H1 (cell line): ENCODE results near the gene ARRDC1. TPM values are rescaled to one million over a fixed set of nuclear protein-coding genes. Genes with fewer than 3 reads are reported as not detected.

Experiments
- CTCF ChIA-PET: fragments of 300-600 bp; sonication (Branson Sonifier 250); formaldehyde crosslinking; loops from one replicate; lab custom pipeline; 2021; ENCODE audit not compliant: partially characterized antibody; lab: Charles Lee
- POLR2A ChIA-PET: fragments of 300-600 bp; sonication (Branson Sonifier 250); formaldehyde crosslinking; loops from one replicate; lab custom pipeline; 2021; ENCODE audit warnings: inconsistent platforms; ENCODE audit not compliant: partially characterized antibody; lab: Charles Lee
- DNase-seq, 2 experiments: peaks; one replicate each; pipeline versions ENCODE4 v3.0.0 to v3.0.0-alpha.2; 2010 to 2022; ENCODE audit warnings: low spot score in 2 of 2, low read depth in 1 of 2, mixed read lengths in 1 of 2
- FAIRE-seq: peaks from 2 replicates; lab custom pipeline; 2011; peaks lifted over from hg19 to GRCh38; lab: Jason Lieb, UNC
- H2AFZ ChIP-seq: 2 replicates; pipeline ENCODE4 v1.8.1; 2012; ENCODE audit warnings: low read length, inconsistent platforms
- H2AK5ac ChIP-seq: 2 replicates; pipeline ENCODE4 v1.6.1; 2013; ENCODE audit warnings: low read depth, low read length
- H2BK120ac ChIP-seq: replicated peaks from 2 replicates; pipeline ENCODE3; 2013; ENCODE audit warnings: low read depth, low read length, inconsistent platforms
- H2BK12ac ChIP-seq: 2 replicates; pipeline ENCODE4 v1.6.1; 2013; ENCODE audit warnings: low read depth, low read length
- H2BK15ac ChIP-seq: 2 replicates; pipeline ENCODE4 v1.6.1; 2013; ENCODE audit warnings: low read length
- H2BK20ac ChIP-seq: 2 replicates; pipeline ENCODE4 v1.6.1; 2013; ENCODE audit warnings: low read length
- H2BK5ac ChIP-seq: 2 replicates; pipeline ENCODE4 v1.6.1; 2013; ENCODE audit warnings: low read depth, low read length
- H3K14ac ChIP-seq: 2 replicates; pipeline ENCODE4 v1.6.1; 2013; ENCODE audit warnings: inconsistent platforms; ENCODE audit not compliant: insufficient read length
- H3K18ac ChIP-seq: 2 replicates; pipeline ENCODE4 v1.6.1; 2013; ENCODE audit warnings: low read length; ENCODE audit errors: extremely low read depth
- H3K23ac ChIP-seq: 2 replicates; pipeline ENCODE4 v1.6.1; 2013; ENCODE audit warnings: inconsistent platforms; ENCODE audit not compliant: insufficient read length
- H3K23me2 ChIP-seq: 2 replicates; pipeline ENCODE4 v1.6.1; 2013; ENCODE audit warnings: low read depth, low read length
- H3K27ac ChIP-seq: 2 replicates; pipeline ENCODE4 v1.6.1; 2011; ENCODE audit warnings: low read depth, low read length, inconsistent platforms
- H3K27me3 ChIP-seq, 4 experiments: replicated peaks in 1 of 4; 1 replicate in 1 of 4; 2 replicates in 3 of 4; pipeline versions ENCODE4 v1.6.1 to v1.8.1; 2011 to 2013; ENCODE audit warnings: low read length in 3 of 4, mild to moderate bottlenecking in 3 of 4, inconsistent platforms in 2 of 4, mixed read lengths in 2 of 4, moderate library complexity in 1 of 4; ENCODE audit not compliant: control insufficient read depth in 3 of 4, insufficient read depth in 3 of 4; ENCODE audit errors: extremely low read depth in 1 of 4
- H3K36me3 ChIP-seq, 4 experiments: 2 replicates each; pipeline versions ENCODE4 v1.6.1 to v1.8.1; 2011 to 2013; ENCODE audit warnings: mild to moderate bottlenecking in 4 of 4, low read length in 3 of 4, moderate library complexity in 2 of 4, control low read depth in 1 of 4, inconsistent platforms in 1 of 4; ENCODE audit not compliant: insufficient read depth in 4 of 4, control insufficient read depth in 2 of 4
- H3K4ac ChIP-seq: replicated peaks from 2 replicates; pipeline ENCODE3; 2013; ENCODE audit warnings: low read length, low read depth, mixed read lengths, inconsistent platforms; ENCODE audit not compliant: insufficient read length
- H3K4me1 ChIP-seq, 4 experiments: replicated peaks in 1 of 4; 1 replicate in 1 of 4; 2 replicates in 3 of 4; pipeline versions ENCODE4 v1.6.1 to v1.8.1; 2011 to 2013; ENCODE audit warnings: low read length in 3 of 4, inconsistent platforms in 2 of 4, mixed read lengths in 1 of 4; ENCODE audit not compliant: insufficient read depth in 4 of 4, control insufficient read depth in 3 of 4
- H3K4me2 ChIP-seq, 2 experiments: 2 replicates each; pipeline versions ENCODE4 v1.6.1 to v1.8.1; 2011 to 2013; ENCODE audit warnings: low read depth in 2 of 2, low read length in 2 of 2, control low read depth in 1 of 2, inconsistent platforms in 1 of 2, mild to moderate bottlenecking in 1 of 2; ENCODE audit not compliant: insufficient read depth in 1 of 2
- H3K4me3 ChIP-seq, 4 experiments: fragments of 200-600, 300-600 bp in 1 of 4; sonication (generic), shearing (Covaris generic), sonication (Bioruptor Twin) in 1 of 4; 2 replicates each; pipeline versions ENCODE4 v1.5.1 to v1.8.1; 2011 to 2016; ENCODE audit warnings: low read length in 4 of 4, low read depth in 3 of 4, control low read depth in 2 of 4, inconsistent platforms in 2 of 4, mild to moderate bottlenecking in 2 of 4, mixed read lengths in 1 of 4, moderate library complexity in 1 of 4; ENCODE audit not compliant: insufficient read depth in 2 of 4; ENCODE audit errors: extremely low read depth in 1 of 4
- H3K56ac ChIP-seq: replicated peaks from 2 replicates; pipeline ENCODE3; 2013; ENCODE audit warnings: low read depth, mild to moderate bottlenecking, mixed read lengths, low read length, inconsistent platforms; ENCODE audit not compliant: insufficient read length
- H3K79me1 ChIP-seq: 2 replicates; pipeline ENCODE4 v1.6.1; 2013; ENCODE audit warnings: low read depth, low read length, control low read depth
- H3K79me2 ChIP-seq, 2 experiments: 2 replicates each; pipeline versions ENCODE4 v1.6.1 to v1.8.1; 2012 to 2013; ENCODE audit warnings: low read length in 2 of 2, mild to moderate bottlenecking in 2 of 2, inconsistent platforms in 1 of 2; ENCODE audit not compliant: insufficient read depth in 2 of 2, control insufficient read depth in 1 of 2
- H3K9ac ChIP-seq, 4 experiments: replicated peaks in 1 of 4; 1 replicate in 1 of 4; 2 replicates in 3 of 4; pipeline versions ENCODE4 v1.6.1 to v1.8.1; 2011 to 2013; ENCODE audit warnings: low read depth in 3 of 4, low read length in 3 of 4, control low read depth in 2 of 4, mild to moderate bottlenecking in 2 of 4, moderate library complexity in 2 of 4, inconsistent platforms in 1 of 4; ENCODE audit errors: extremely low read depth in 1 of 4
- H3K9me3 ChIP-seq, 2 experiments: 2 replicates each; pipeline versions ENCODE4 v1.6.1 to v1.8.1; 2012 to 2013; ENCODE audit warnings: mild to moderate bottlenecking in 2 of 2, moderate library complexity in 2 of 2, control low read depth in 1 of 2, inconsistent platforms in 1 of 2, low read depth in 1 of 2, low read length in 1 of 2, mixed read lengths in 1 of 2; ENCODE audit not compliant: insufficient read depth in 2 of 2
- H4K20me1 ChIP-seq, 2 experiments: replicated peaks in 1 of 2; 2 replicates each; pipeline versions ENCODE3 to v1.8.1; 2011 to 2013; ENCODE audit warnings: inconsistent platforms in 2 of 2, low read length in 2 of 2, mild to moderate bottlenecking in 1 of 2; ENCODE audit not compliant: insufficient read depth in 2 of 2, control insufficient read depth in 1 of 2
- H4K5ac ChIP-seq: 2 replicates; pipeline ENCODE4 v1.6.1; 2013; ENCODE audit warnings: low read length, low read depth, mixed read lengths, inconsistent platforms; ENCODE audit not compliant: insufficient read length
- H4K8ac ChIP-seq: 2 replicates; pipeline ENCODE4 v1.8.0; 2013; ENCODE audit warnings: mild to moderate bottlenecking, moderate library complexity, low read length, inconsistent platforms; ENCODE audit not compliant: insufficient read depth; ENCODE audit errors: extremely low read depth
- H4K91ac ChIP-seq: replicated peaks from 2 replicates; pipeline ENCODE3; 2013; ENCODE audit warnings: low read length, mixed read lengths, inconsistent platforms; ENCODE audit not compliant: insufficient read length
- CBX8 ChIP-seq: fragments of 300-800, 300-1000 bp; sonication (generic); IDR thresholded peaks from 2 replicates; pipeline ENCODE4 v1.7.1; 2016; ENCODE audit warnings: low read depth, low read length, borderline replicate concordance
- CEBPB ChIP-seq: IDR thresholded peaks from 2 replicates; pipeline ENCODE4 v1.6.1; 2012; ENCODE audit warnings: low read depth, low read length
- CHD1 ChIP-seq: IDR thresholded peaks from 2 replicates; pipeline ENCODE4 v1.6.1; 2012; ENCODE audit warnings: low read depth, low read length, improper control_type of control experiment
- CREB1 ChIP-seq: IDR thresholded peaks from 2 replicates; pipeline ENCODE4 v1.6.1; 2012; ENCODE audit warnings: inconsistent platforms
- CTBP2 ChIP-seq: IDR thresholded peaks from 2 replicates; pipeline ENCODE4 v1.7.0; 2011; ENCODE audit warnings: borderline replicate concordance, mild to moderate bottlenecking, moderate library complexity, mixed read lengths, low read length; ENCODE audit not compliant: insufficient read depth, insufficient read length
- PHF8 ChIP-seq: fragments of 200-600 bp; sonication (generic); conservative IDR thresholded peaks from 2 replicates; pipeline ENCODE4 v1.7.1; 2012; ENCODE audit warnings: low read depth, mild to moderate bottlenecking, inconsistent platforms, low read length, moderate library complexity
- RXRA ChIP-seq: IDR thresholded peaks from 2 replicates; pipeline ENCODE4 v1.6.1; 2011; ENCODE audit warnings: low read depth, mild to moderate bottlenecking, low read length, moderate library complexity; ENCODE audit not compliant: insufficient read depth
- SAP30 ChIP-seq: fragments of 300-600 bp; sonication (generic); IDR thresholded peaks from 2 replicates; pipeline ENCODE4 v1.7.1; 2012; ENCODE audit warnings: low read length, moderate library complexity, mild to moderate bottlenecking, inconsistent platforms; ENCODE audit not compliant: insufficient read depth, insufficient replicate concordance
- SP2 ChIP-seq: IDR thresholded peaks from 2 replicates; pipeline ENCODE4 v1.6.1; 2012; ENCODE audit warnings: mild to moderate bottlenecking, low read length, inconsistent platforms
- SP4 ChIP-seq: IDR thresholded peaks from 2 replicates; pipeline ENCODE4 v1.6.1; 2012; ENCODE audit warnings: low read length, inconsistent platforms
- SRF ChIP-seq: IDR thresholded peaks from 2 replicates; pipeline ENCODE4 v1.6.1; 2011; ENCODE audit warnings: mild to moderate bottlenecking, low read depth, low read length, moderate library complexity
- YY1 ChIP-seq: IDR thresholded peaks from 2 replicates; pipeline ENCODE4 v1.6.1; 2011; ENCODE audit warnings: low read depth, mild to moderate bottlenecking, low read length
- ZNF274 ChIP-seq: IDR thresholded peaks from 2 replicates; pipeline ENCODE4 v1.7.0; 2012; ENCODE audit warnings: low read length, borderline replicate concordance; ENCODE audit errors: extremely low read depth
- WGBS, 2 experiments: shearing (Covaris generic) in 1 of 2; methylation state at CpG; one replicate each; pipeline versions ENCODE4 v1.1.6 to v1.1.7; 2013 to 2015; ENCODE audit warnings: low lambda C conversion rate in 2 of 2, mixed read lengths in 2 of 2, inconsistent platforms in 1 of 2, low coverage in 1 of 2, missing lambda C conversion rate in 1 of 2; ENCODE audit not compliant: insufficient replicate concordance in 2 of 2, insufficient coverage in 1 of 2, insufficient read length in 1 of 2; ENCODE audit errors: extremely low coverage in 1 of 2, missing lambda C conversion rate in 1 of 2; 5-methylcytosine and 5-hydroxymethylcytosine counted together
- polyA plus RNA-seq, 7 experiments: library from polyadenylated mRNA; depleted of rRNA in 3 of 7; stranded (reverse) in 5 of 7; unstranded in 2 of 7; fragments of >200 nt in 5 of 7; fragments of 200-250 nt in 2 of 7; gene quantifications; 1 replicate in 5 of 7; 2 replicates in 1 of 7; 4 replicates in 1 of 7; pipeline versions ENCODE4 v1.2.1 to v1.2.3, GENCODE V29; 2011 to 2013; ENCODE audit warnings: missing spikeins in 2 of 7, mixed read lengths in 2 of 7
- total RNA-seq: library from RNA; stranded (reverse); fragmentation: NEBNext Ultra II Directional; extraction: Animal tissue kit (Norgen Biotek cat#: 25700); gene quantifications from 2 replicates; pipeline ENCODE4 v1.2.1, GENCODE V29; 2021
- TF ChIP-seq, protein P1 (sequence below): IDR thresholded peaks from 2 replicates; pipeline ENCODE4 v1.6.1; 2011; ENCODE audit warnings: low read depth, mild to moderate bottlenecking, low read length; ENCODE audit not compliant: insufficient read depth

ARRDC1 gene
- total and polyA plus RNA-seq, 2 of the 8 experiments (the other 6 are each of a cell fraction or from before 2014, with no cell fraction given), result 22.0 to 58.4 TPM

DNA sequence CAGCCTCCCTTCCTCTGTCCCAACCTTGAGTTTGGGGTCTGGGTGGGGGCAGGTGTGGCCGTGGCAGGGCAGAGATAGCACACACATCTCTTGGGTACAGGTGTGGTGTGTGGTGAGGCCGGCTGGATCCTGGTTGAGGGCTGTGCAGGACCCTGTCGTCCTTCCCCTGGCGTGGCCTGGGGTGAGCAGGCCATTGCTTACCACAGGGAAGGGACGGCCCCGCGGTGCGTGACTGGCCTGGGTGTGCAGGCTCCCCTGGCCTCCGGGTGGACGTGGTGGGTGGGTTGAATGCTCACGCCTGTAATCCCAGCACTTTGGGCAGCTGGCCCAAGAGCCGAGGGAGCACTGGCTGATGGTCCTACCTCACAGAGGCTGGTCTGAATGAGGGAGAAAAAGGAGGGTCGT is 1.2 kb downstream of the ARRDC1 start:
- H4K91ac ChIP-seq, result no peak overlapping the region
- peaks cover 0 to 19% (median 10%) of the 10 kb centered on the region in 4 experiments; a peak in 6 of 7 replicates for H3K4me1 ChIP-seq
- peaks cover 0 to 7% of the 10 kb centered on the region in 2 experiments; a peak in 1 of 4 replicates for H3K79me2 ChIP-seq
- H3K14ac ChIP-seq, result no peak overlapping the region
- peaks cover 0 to 9% (median 2%) of the 10 kb centered on the region in 4 experiments; a peak in 2 of 7 replicates for H3K27me3 ChIP-seq
- H2BK15ac ChIP-seq, result no peak overlapping the region
- peak overlapping the region in 3 of 4 experiments; percentile 74 to 85 (median 84); a peak in 6 of 8 replicates for H3K4me3 ChIP-seq
- DNase-seq, result no peak
- no peak overlapping the region for H2AK5ac ChIP-seq
- POLR2A ChIA-PET, result interaction anchor here (1.1 to 3.9 kb wide), 4 partner anchors 11 to 54 kb away, joined by 3 to 25 read pairs (median 4); partner anchors contain the start of gene EHMT1
- no peaks in the 10 kb centered on the region for H3K9me3 ChIP-seq
- no peak overlapping the region for H2BK120ac ChIP-seq
- no peak for FAIRE-seq
- no peak overlapping the region for H2AFZ ChIP-seq
- H3K9ac ChIP-seq, result no peak overlapping the region
- H3K23ac ChIP-seq, result no peak overlapping the region
- peaks cover 9 to 19% of the 10 kb centered on the region in 2 experiments for H4K20me1 ChIP-seq
- no peak overlapping the region for H3K56ac ChIP-seq
- no peak overlapping the region for H2BK12ac ChIP-seq
- CTCF ChIA-PET, result interaction anchor here (0.7 to 3.5 kb wide), 4 partner anchors 10 to 28 kb away, joined by 3 to 20 read pairs (median 5); no protein-coding TSS in a partner anchor
- no peaks in the 10 kb centered on the region for H3K36me3 ChIP-seq
- H2BK20ac ChIP-seq, result no peak overlapping the region
- H3K79me1 ChIP-seq, result no peaks in the 10 kb centered on the region
- H3K4ac ChIP-seq, result no peak overlapping the region
- no peak overlapping the region for H2BK5ac ChIP-seq
- H3K27ac ChIP-seq, result no peak overlapping the region
- no peak overlapping the region; the same call in 1 of the 2 replicates for H3K18ac ChIP-seq
- H3K4me2 ChIP-seq, result peak overlapping the region; percentile 42 to 78
- peak overlapping the region; percentile 53 for H4K8ac ChIP-seq
- H3K23me2 ChIP-seq, result peaks cover 4% of the 10 kb centered on the region; the same call in 1 of the 2 replicates
- no peak overlapping the region for H4K5ac ChIP-seq
- 84% methylated on average over 12 of the region's 13 CpGs; no CpG with 5 or more reads in 1 of the 2 experiments for WGBS, 2 experiments
- TF ChIP-seq, protein P1, sequence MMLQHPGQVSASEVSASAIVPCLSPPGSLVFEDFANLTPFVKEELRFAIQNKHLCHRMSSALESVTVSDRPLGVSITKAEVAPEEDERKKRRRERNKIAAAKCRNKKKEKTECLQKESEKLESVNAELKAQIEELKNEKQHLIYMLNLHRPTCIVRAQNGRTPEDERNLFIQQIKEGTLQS, result no peak
- TF ChIP-seq SRF, result no peak
- no peak for TF ChIP-seq SP4
- TF ChIP-seq RXRA, result no peak
- no peak for TF ChIP-seq SP2
- TF ChIP-seq ZNF274, result no peak
- no peak for TF ChIP-seq CEBPB
- TF ChIP-seq CREB1, result no peak
- TF ChIP-seq CTBP2, result no peak
- TF ChIP-seq PHF8, result no peak
- TF ChIP-seq YY1, result no peak
- no peak for TF ChIP-seq SAP30
- TF ChIP-seq CBX8, result no peak
- no peak for TF ChIP-seq CHD1
